ENCODE measurements around the gene DOK6. TPM values are rescaled to one million over a fixed set of nuclear protein-coding genes. Genes with fewer than 3 reads are reported as not detected.
"Not testable (repeated sequence)": the region's sequence is repeated elsewhere in the genome, so short reads cannot be mapped to it uniquely, and the experiment has no call there.

DOK6 gene
- total and polyA plus RNA-seq, 11 donors: 0.46 to 9.7 (median 2.9) TPM

GRCh38 chr18:69858897-69859296, 458.2 kb downstream of the DOK6 start:
- DNase-seq (no peak), ATAC-seq (no peak)
- Histone ChIP-seq H3K4me1 (no peaks in the 10 kb centered on the region), H3K36me3 (no peaks in the 10 kb centered on the region), H3K27me3 (no peaks in the 10 kb centered on the region), H3K9me3 (no peaks in the 10 kb centered on the region), H3K4me3 (no peak overlapping the region), H3K27ac (no peak overlapping the region)
- WGBS, 4 donors: 88 to 93% (median 91%) methylated on average over 5 of the region's 5 CpGs
- intact Hi-C loops (cut with DNase I): no loop called here
- TF ChIP-seq, protein P1, sequence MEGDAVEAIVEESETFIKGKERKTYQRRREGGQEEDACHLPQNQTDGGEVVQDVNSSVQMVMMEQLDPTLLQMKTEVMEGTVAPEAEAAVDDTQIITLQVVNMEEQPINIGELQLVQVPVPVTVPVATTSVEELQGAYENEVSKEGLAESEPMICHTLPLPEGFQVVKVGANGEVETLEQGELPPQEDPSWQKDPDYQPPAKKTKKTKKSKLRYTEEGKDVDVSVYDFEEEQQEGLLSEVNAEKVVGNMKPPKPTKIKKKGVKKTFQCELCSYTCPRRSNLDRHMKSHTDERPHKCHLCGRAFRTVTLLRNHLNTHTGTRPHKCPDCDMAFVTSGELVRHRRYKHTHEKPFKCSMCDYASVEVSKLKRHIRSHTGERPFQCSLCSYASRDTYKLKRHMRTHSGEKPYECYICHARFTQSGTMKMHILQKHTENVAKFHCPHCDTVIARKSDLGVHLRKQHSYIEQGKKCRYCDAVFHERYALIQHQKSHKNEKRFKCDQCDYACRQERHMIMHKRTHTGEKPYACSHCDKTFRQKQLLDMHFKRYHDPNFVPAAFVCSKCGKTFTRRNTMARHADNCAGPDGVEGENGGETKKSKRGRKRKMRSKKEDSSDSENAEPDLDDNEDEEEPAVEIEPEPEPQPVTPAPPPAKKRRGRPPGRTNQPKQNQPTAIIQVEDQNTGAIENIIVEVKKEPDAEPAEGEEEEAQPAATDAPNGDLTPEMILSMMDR (IDR thresholded peaks at IDR 0.05): no peak
- no peak for TF ChIP-seq POLR2A (IDR thresholded peaks at IDR 0.05)

DNA sequence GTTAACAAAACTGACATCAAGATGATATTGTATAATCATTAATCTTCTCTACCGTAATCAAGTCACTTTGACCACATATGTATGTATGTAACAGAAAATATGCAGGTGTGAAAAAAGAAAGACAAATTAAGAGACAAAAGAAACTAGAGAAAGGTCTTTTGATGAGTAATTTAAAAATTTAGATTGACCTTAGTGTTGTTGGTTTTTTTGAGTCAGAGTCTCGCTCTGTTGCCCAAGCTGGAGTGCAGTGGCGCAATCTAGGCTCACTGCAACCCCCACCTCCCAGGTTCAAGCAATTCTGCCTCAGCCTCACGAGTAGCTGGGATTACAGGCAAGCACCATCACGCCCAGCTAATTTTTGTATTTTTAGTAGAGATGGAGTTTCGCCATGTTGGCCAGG, 464.1 kb downstream of the DOK6 start:
- ATAC-seq; H3K9me3 ChIP-seq; DNase-seq; intact Hi-C loops (cut with DNase I); H3K27me3 ChIP-seq; H3K27ac ChIP-seq; H3K4me3 ChIP-seq; H3K4me1 ChIP-seq; H3K36me3 ChIP-seq: not testable (repeated sequence)
- WGBS, 4 donors: 93 to 96% (median 95%) methylated on average over 6 of the region's 6 CpGs

- TF ChIP-seq, protein P1 (IDR thresholded peaks at IDR 0.05): no peak
- TF ChIP-seq POLR2A (IDR thresholded peaks at IDR 0.05): no peak
- WGBS, 4 donors: 42 to 50% (median 48%) methylated on average over 4 of the region's 4 CpGs
- Histone ChIP-seq H3K4me3 (no peak overlapping the region), H3K27ac (no peak overlapping the region), H3K4me1 (no peaks in the 10 kb centered on the region), H3K9me3 (no peaks in the 10 kb centered on the region), H3K27me3 (no peaks in the 10 kb centered on the region), H3K36me3 (no peaks in the 10 kb centered on the region)
- ATAC-seq (no peak), DNase-seq (no peak)
- intact Hi-C loops (cut with DNase I): no loop called here
Observed at GRCh38 chr18:69865776-69866175, 465.1 kb downstream of the DOK6 start.

GRCh38 chr18:69866212-69866611, 465.5 kb downstream of the DOK6 start:
- TF ChIP-seq POLR2A (IDR thresholded peaks at IDR 0.05): no peak
- TF ChIP-seq, protein P1 (IDR thresholded peaks at IDR 0.05): no peak
- H3K27ac ChIP-seq: no peak overlapping the region
- 82 to 88% (median 87%) methylated on average over 4 of the region's 4 CpGs for WGBS, 4 donors
- H3K36me3 ChIP-seq: no peaks in the 10 kb centered on the region
- no peaks in the 10 kb centered on the region for H3K27me3 ChIP-seq
- no peak overlapping the region for H3K4me3 ChIP-seq
- ATAC-seq: no peak
- DNase-seq: no peak
- no peaks in the 10 kb centered on the region for H3K4me1 ChIP-seq
- H3K9me3 ChIP-seq: no peaks in the 10 kb centered on the region
- intact Hi-C loops (cut with DNase I): no loop called here

DNA sequence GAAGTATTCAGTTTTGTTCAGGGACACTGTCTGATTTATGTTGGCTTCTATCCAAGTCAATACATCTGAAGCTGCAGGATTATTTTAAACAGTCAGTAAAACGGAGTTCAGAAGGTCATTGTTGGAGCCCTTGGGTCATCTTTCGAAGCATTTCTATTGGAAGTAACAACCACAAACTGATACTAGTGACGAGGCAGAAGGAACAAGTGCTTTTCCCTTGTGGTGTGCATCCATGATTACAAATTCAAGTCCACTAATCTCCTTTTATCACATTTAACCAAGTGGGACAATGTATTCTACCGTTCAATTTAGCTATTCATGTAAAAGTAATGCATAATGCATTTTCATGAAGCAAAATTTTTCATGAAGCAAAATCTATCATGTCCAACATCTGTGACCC, 470.0 kb downstream of the DOK6 start:
- ATAC-seq (no peak), DNase-seq (no peak)
- TF ChIP-seq POLR2A (IDR thresholded peaks at IDR 0.05): no peak
- TF ChIP-seq, protein P1 (IDR thresholded peaks at IDR 0.05): no peak
- intact Hi-C loops (cut with DNase I): no loop called here
- no peaks in the 10 kb centered on the region for H3K36me3 ChIP-seq
- H3K27ac ChIP-seq: no peak overlapping the region
- H3K9me3 ChIP-seq: no peaks in the 10 kb centered on the region
- 71 to 77% (median 74%) methylated on average over 4 of the region's 4 CpGs for WGBS, 4 donors
- no peaks in the 10 kb centered on the region for H3K4me1 ChIP-seq
- H3K27me3 ChIP-seq: no peaks in the 10 kb centered on the region
- no peak overlapping the region for H3K4me3 ChIP-seq
